ENCODE measurements around the gene MRPL19.
"Not testable (repeated sequence)": the region's sequence is repeated elsewhere in the genome, so short reads cannot be mapped to it uniquely, and the experiment has no call there.

MRPL19 gene

DNA sequence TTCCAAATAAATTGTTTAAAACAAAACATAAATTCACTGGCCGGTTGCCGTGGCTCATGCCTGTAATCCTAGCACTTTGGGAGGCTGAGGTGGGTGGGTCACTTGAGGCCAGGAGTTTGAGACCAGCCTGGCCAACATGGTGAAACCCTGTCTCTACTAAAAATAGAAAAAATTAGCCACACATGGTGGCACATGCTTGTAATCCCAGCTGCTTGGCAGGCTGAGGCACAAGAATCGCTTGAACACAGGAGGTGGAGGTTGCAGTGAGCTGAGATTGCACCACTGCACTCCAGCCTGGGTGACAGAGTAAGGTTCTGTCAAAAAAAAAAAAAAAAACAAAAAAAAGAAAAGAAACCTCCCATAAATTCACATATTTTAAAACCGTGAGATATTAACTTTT is 28.8 kb downstream of the MRPL19 start:
- not testable (repeated sequence) for DNase-seq (ENCODE audit: low spot score)

- no peak for DNase-seq (ENCODE audit: low spot score)
Measured at GRCh38 chr2:75675908-75676307, 29.3 kb downstream of the MRPL19 start.

DNA sequence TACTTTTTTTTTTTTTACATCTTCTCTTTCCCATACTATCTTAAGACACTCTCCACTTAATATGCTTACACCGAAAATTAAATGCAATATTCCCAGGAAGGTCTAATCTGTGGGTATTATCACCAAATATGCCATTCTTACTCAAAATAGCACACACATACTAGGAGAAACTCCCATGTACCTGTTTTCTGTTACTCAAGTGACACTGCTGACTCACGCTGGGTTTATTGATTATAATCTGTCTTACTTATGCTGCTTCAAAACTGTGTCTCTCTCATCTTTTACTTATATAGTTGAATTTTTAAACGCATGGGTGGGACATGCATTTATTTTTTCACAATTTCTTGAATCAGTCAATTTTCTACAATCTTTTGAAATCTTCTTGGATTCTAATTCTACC is 29.9 kb downstream of the MRPL19 start:
- no peak for DNase-seq (ENCODE audit: low spot score)

DNA sequence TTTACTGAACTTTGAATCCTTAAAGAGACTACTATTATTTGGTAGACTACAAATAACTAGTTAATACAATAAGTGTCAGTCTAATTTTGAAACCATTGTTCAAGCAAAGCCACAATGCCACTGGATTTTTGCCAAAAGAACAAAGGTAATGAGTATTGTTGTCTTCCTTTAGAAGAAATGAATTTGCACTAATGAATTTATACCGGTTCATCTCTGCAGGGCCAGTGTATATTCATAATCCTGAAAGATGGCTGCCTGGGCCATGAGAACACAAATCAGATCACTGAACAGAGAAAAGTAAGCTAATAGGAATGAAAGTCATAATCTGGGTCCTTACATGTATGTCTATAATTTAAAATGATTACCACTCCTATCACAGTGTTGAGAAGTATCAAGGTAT is 33.0 kb downstream of the MRPL19 start:
- no peak for DNase-seq (ENCODE audit: low spot score)

GRCh38 chr2:75680402-75680801 is 33.8 kb downstream of the MRPL19 start:
- DNase-seq (ENCODE audit: low spot score) = no peak

GRCh38 chr2:75683430-75683829 is 36.8 kb downstream of the MRPL19 start:
- DNase-seq (ENCODE audit: low spot score) = not testable (repeated sequence)

GRCh38 chr2:75688196-75688595 is 41.6 kb downstream of the MRPL19 start:
- DNase-seq (ENCODE audit: low spot score) = no peak

DNA sequence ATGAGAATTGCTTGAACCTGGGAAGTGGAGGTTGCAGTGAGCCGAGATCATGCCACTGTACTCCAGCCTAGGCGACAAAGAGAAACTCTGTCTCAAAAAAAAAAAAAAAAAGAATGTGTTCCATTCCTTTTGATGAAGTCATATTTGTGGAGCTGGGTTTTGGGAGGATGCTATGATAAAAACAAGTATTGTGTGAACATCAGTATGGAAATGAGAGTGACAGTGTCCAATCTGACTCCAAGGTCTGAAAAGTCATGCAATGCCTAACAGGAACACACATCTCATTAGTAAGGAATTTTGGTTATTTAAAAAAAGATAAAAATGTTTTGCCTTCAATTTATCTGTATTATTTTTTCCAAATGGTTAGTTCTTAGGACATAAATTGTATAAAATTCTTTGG is 52.3 kb downstream of the MRPL19 start:
- DNase-seq (ENCODE audit: low spot score) = no peak

- DNase-seq (ENCODE audit: low spot score) = no peak
Measured at GRCh38 chr2:75702593-75702992, 56.0 kb downstream of the MRPL19 start.

DNA sequence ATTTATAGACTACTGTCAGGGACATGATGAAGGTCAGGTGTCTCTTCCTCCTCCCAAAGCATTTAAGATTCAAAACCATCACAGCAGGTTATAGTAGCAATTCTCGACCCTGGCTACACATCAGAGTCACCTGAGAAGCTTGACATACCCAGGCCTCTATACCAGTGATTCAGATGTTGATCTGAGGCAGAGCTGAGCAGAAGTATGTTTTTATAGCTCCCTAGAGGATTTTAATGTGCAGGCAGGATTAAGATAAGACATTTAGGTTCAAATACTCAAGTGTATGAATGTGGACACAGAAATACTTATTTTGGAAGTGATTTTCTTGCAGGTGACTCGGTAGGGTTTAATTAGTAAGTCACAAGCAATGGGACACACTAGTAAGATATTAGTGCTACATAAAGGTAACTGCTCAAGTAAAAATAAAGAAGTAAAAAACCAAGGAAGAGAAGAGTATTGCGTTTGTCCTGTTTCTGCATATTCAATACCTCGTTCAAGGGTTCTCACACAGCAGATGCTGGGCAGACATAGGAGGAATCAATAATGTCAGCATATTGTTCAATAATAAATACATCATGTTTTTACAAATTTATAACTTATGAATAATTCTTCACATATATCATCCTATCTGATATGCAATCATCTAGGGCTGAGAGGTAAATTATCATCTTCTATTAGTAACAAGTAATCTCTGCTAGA is 57.2 kb downstream of the MRPL19 start:
- DNase-seq (ENCODE audit: low spot score) = no peak

DNA sequence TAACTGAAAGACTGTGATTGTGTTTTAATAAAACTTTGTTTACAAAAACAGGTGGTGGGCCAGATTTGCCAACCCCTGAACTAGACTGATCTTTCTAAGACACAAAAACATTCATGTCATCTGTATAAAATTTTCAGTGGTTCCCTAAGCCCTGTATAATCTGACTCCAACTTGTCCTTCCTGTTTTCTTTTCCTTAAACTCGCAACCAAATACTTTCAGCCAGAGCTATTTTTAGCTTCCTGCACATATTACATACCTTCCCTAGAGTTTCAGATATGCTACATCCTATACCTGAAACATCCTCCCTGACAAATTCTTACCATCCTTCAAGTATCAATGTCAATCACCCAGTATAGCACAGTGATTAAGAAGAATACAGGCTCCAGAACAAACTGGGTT is 59.3 kb downstream of the MRPL19 start:
- no peak for DNase-seq (ENCODE audit: low spot score)

GRCh38 chr2:75707901-75708300 is 61.3 kb downstream of the MRPL19 start:
- no peak for DNase-seq (ENCODE audit: low spot score)

DNA sequence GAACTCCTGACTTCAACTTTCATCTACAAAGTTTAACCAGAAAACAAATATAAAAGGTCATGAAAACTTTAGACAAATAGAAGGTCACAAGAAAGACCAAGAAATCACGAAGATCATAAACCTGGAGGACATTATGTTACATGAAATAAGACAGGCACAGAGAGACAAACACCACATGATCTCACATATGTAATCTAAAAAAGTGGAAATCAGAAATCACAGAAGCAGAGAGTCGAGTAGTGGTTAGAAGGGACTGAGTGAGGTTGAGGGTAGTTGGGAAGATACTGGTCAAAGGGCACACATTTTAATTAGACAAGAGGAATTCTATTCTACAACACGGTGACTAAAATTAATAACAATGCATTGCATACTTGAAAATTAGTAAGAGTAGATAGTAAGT is 62.7 kb downstream of the MRPL19 start:
- DNase-seq (ENCODE audit: low spot score) = no peak

- no peak for DNase-seq (ENCODE audit: low spot score)
Measured at GRCh38 chr2:75710220-75710576, 63.6 kb downstream of the MRPL19 start.

DNA sequence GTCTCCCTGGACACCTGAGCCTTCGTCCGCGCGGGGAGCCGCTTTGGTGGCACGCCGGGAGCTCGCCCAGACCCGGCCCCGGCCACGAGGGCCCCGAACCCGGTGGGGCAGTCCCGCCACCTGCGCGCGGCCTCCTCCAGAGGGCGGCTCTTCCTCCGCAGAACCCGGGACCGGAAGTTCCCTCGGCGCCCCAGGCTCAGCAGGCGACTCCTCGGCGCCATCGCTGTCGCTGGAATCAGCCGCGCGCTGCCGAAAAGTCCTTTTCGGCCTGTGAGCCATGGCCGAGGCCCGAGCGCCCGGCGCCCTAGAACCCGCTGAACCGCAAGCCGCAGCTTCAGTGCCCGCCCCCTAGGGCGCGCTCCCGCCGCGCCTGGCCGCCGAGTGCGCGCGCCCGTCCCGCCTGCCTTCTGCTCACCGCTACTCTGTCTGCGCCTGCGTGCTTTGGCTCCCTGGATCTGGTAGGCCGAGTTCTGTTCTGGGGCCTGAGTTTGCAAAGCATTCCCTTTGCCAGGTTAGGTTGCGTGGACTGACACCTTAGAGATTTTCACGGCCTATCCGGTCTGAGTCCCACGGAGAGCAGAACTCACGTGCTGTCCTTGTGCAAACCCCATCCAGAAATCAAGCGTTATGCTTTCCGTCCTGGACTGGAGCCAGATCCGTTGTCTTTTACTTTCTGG is 64.1 kb downstream of the MRPL19 start, which contains the start of gene GCFC2:
TSS of gene GCFC2 (minus strand) at position 339 of the 677 bp plus-strand sequence. CDS start at position 279, 60 bp downstream.
- DNase-seq (ENCODE audit: low spot score) = peak; percentile 84

DNA sequence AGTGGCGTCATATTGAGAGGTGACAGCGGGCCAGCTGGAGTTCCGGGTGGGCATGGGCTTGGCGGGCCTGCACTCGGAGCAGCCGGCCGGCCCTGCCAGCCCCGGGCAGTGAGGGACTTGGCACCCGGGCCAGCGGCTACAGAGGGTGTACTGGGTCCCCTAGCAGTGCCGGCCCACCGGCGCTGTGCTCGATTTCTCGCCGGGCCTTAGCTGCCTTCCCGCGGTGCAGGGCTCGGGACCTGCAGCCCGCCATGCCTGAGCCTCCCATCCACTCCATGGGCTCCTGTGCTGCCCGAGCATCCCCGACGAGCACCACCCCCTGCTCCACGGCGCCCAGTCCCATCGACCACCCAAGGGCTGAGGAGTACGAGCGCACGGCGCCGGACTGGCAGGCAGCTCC is 65.0 kb downstream of the MRPL19 start:
- DNase-seq (ENCODE audit: low spot score) = not testable (repeated sequence)

DNA sequence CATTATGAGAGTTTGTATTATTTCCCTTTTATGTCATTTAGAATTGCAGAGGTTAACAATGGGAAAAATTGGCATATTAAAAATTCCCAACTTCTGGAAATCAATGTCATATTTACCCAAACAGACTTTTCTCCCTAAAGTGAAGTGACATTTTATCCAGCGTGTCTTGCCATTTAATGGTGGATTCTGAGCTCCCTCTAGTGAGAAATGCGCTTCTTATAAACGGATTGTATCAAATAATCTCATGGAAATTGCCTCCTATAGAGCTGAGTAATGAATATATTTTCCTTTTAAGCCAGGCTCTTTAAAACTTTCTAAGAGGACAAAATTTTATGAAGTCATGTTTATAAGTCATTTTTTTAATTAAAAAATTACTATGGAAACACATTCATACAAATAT is 69.8 kb downstream of the MRPL19 start:
- DNase-seq (ENCODE audit: low spot score) = no peak

GRCh38 chr2:75719616-75720015 is 73.0 kb downstream of the MRPL19 start:
- DNase-seq (ENCODE audit: low spot score) = no peak

GRCh38 chr2:75720525-75720924 is 73.9 kb downstream of the MRPL19 start:
- no peak for DNase-seq (ENCODE audit: low spot score)

DNA sequence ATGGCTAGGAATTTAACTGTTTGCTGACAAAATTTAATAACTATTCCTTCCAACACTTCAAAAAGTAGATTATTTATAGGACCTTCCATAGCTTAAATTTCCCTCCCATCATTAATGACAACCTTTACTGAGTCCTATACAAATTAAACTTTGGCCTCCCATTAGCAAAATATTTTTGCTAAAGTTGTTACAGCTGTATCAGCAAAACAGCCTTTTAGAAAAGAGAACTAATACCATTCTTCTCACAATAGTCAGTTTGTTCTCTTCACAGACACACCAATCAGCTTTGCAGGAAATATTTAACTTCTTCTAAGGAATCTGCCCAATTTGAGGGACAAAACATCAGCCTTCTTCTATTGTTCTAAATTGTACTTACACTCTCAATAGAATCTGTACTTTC is 76.1 kb downstream of the MRPL19 start:
- DNase-seq (ENCODE audit: low spot score) = no peak

DNA sequence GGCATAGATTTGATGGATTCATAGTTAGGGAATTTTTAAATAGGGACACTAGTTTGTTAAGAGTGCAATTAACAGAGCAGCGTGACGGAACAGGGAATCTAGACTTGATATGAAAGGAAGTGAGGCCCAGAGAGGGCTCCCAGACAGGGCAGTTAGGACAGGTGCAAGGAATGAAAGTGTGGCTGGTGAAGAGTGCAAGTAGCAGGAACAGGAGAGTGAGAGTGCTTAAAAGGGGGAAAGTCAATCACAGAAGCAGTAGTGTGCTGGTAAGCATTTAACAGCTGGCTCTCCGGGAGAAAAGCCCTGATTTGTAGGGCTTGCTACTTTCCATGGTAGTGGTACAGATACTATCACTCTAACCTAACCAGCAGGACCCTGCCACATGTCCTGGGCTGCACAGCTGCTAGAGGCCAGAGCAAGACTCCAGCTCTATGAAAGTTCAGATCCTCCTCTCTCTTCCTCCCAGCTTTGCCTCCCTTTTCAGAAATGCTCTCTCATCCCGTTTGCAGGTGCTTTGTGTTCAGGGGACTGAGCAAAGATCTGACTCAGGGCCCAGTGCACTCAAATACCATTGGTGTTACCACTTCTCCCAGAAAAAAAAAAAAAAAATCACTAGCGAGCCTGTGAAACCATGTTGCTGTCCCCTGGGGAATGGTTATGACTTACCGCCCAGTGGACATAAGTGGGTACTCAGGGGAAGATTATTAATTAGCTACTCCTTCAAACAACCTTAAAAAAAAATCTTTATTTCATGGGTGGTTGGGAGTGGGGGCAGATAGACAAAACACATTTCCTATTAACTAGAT is 82.2 kb downstream of the MRPL19 start:
- no peak for DNase-seq (ENCODE audit: low spot score)

DNA sequence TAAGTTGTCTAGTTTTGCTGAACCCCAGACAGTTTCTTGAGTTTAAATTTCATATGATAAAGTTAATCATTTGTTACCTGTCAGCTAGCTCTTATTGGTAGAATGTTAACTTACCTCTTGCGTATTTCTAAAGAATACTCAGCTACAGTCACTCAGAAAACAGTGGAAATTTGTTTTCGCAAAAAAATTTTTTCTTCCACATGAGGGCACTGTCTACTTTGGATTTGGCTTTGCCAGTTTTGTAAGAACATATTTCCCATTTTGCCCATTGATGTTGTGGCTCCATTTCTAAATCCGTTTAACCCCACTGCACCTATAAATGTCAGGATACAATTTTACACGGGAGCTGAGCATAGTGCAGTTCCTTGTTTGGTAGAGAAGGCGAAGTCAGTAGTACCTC is 83.3 kb downstream of the MRPL19 start:
- no peak for DNase-seq (ENCODE audit: low spot score)

GRCh38 chr2:75736276-75736675 is 89.7 kb downstream of the MRPL19 start:
- DNase-seq (ENCODE audit: low spot score) = no peak

All from hematopoietic multipotent progenitor cell treated with erythropoietin and hydrocortisone succinate and interleukin-3 and kit ligand, for 15 days (in vitro differentiated cells).